K562 (cell line): ENCODE measurements around the gene MPND. TPM values are rescaled to one million over a fixed set of nuclear protein-coding genes. Genes with fewer than 3 reads are reported as not detected.
A peak's percentile ranks its signal among the peaks of the same experiment; 100 is the strongest.

Experiments used
- CBX2 ChIP-seq: fragments of 200-600 bp; sonication (generic); IDR thresholded peaks from one replicate; pipeline ENCODE4 v1.6.1; 2012; ENCODE audit warnings: mild to moderate bottlenecking, low read length, inconsistent platforms; ENCODE audit not compliant: insufficient read depth, poor library complexity, severe bottlenecking
- DDX20 ChIP-seq: fragments of 450-650 bp; IDR thresholded peaks from 2 replicates; pipeline ENCODE4 v1.6.1; 2016; ENCODE audit warnings: missing genetic modification characterization, low read depth, mild to moderate bottlenecking, missing compliant biosample characterization, moderate library complexity
- E2F5 ChIP-seq: sonication (generic); formaldehyde crosslinking; IDR thresholded peaks from 2 replicates; pipeline ENCODE4 v1.8.0; 2022; ENCODE audit warnings: mild to moderate bottlenecking, missing genetic modification reagents
- GTF2A2 ChIP-seq: IDR thresholded peaks from 2 replicates; pipeline ENCODE4 v1.6.1; 2016; ENCODE audit warnings: mild to moderate bottlenecking, missing genetic modification characterization, missing compliant biosample characterization
- LCOR ChIP-seq: sonication (generic); formaldehyde crosslinking; IDR thresholded peaks from 2 replicates; pipeline ENCODE4 v1.8.0; 2022; ENCODE audit warnings: mild to moderate bottlenecking, missing genetic modification reagents
- MYBL2 ChIP-seq, 2 experiments: fragments of 450-650 bp in 1 of 2; sonication (generic) in 1 of 2; formaldehyde crosslinking in 1 of 2; IDR thresholded peaks; 2 replicates each; pipeline versions ENCODE4 v1.6.1 to v1.8.1; 2017 to 2022; ENCODE audit warnings: borderline replicate concordance in 1 of 2, inconsistent platforms in 1 of 2, low read depth in 1 of 2, mild to moderate bottlenecking in 1 of 2, missing genetic modification reagents in 1 of 2, moderate library complexity in 1 of 2
- POLR2A ChIP-seq: fragments of 450-650 bp; conservative IDR thresholded peaks from 2 replicates; pipeline ENCODE4 v1.6.1; 2016
- POLR2B ChIP-seq: fragments of 450-650 bp; IDR thresholded peaks from 2 replicates; pipeline ENCODE4 v1.6.1; 2018; ENCODE audit warnings: low read depth; ENCODE audit not compliant: partially characterized antibody
- PRPF4 ChIP-seq: fragments of 200-400 bp; formaldehyde crosslinking; IDR thresholded peaks from one replicate; pipeline ENCODE4 v1.6.1; 2017; ENCODE audit warnings: low read length, low read depth, mild to moderate bottlenecking; ENCODE audit not compliant: insufficient read depth, poor library complexity, severe bottlenecking
- SREBF1 ChIP-seq: fragments of 150-350 bp; IDR thresholded peaks from 2 replicates; pipeline ENCODE4 v1.6.1; 2014; ENCODE audit warnings: antibody characterized with exemption, low read depth, low read length, borderline replicate concordance
- TEAD4 ChIP-seq, 2 experiments: sonication (generic) in 1 of 2; formaldehyde crosslinking in 1 of 2; IDR thresholded peaks; 2 replicates each; pipeline versions ENCODE4 v1.6.1 to v1.8.0; 2012 to 2022; ENCODE audit warnings: borderline replicate concordance in 1 of 2, inconsistent platforms in 1 of 2, low read length in 1 of 2, mild to moderate bottlenecking in 1 of 2, missing genetic modification reagents in 1 of 2
- THRAP3 ChIP-seq: fragments of 450-650 bp; IDR thresholded peaks from 2 replicates; pipeline ENCODE4 v1.6.1; 2016; ENCODE audit warnings: mild to moderate bottlenecking, inconsistent platforms, borderline replicate concordance
- ZC3H11A ChIP-seq: IDR thresholded peaks from 2 replicates; pipeline ENCODE4 v1.6.1; 2012; ENCODE audit warnings: low read depth, low read length, improper control_type of control experiment
- ZNF134 ChIP-seq: fragments of 250-450 bp; sonication (Bioruptor Pico); conservative IDR thresholded peaks from 2 replicates; pipeline ENCODE4 v1.4.0; 2020
- ZNF354B ChIP-seq: fragments of 250-450 bp; sonication (Bioruptor Pico); IDR thresholded peaks from 2 replicates; pipeline ENCODE4 v1.4.0; 2020
- ZNF444 ChIP-seq: fragments of 250-450 bp; sonication (Bioruptor Pico); IDR thresholded peaks from 2 replicates; pipeline ENCODE4 v1.4.0; 2020; ENCODE audit warnings: mild to moderate bottlenecking, moderate library complexity
- ZNF561 ChIP-seq: fragments of 450-650 bp; formaldehyde crosslinking; conservative IDR thresholded peaks from 2 replicates; pipeline ENCODE4 v1.4.0; 2020; ENCODE audit warnings: mild to moderate bottlenecking, moderate library complexity
- ZNF699 ChIP-seq: fragments of 250-450 bp; sonication (Bioruptor Pico); IDR thresholded peaks from 2 replicates; pipeline ENCODE4 v1.8.0; 2021; ENCODE audit warnings: mild to moderate bottlenecking, moderate library complexity; ENCODE audit not compliant: insufficient replicate concordance
- ZNF79 ChIP-seq: fragments of 250-450 bp; sonication (Bioruptor Pico); IDR thresholded peaks from 2 replicates; pipeline ENCODE4 v1.4.0; 2020; ENCODE audit warnings: low read depth, mild to moderate bottlenecking, moderate library complexity
- polyA plus RNA-seq, 8 experiments: library from polyadenylated mRNA; depleted of rRNA in 4 of 8; stranded (reverse) in 5 of 8; unstranded in 3 of 8; fragments of >200 nt; fragmentation: Nextera tagmentation in 2 of 8; fragmentation: Illumina TruSeq in 1 of 8; extraction: Ambion mirVana in 2 of 8; extraction: Trizol in 1 of 8; gene quantifications; 2 replicates each; pipeline versions ENCODE4 v1.2.1 to v1.2.3, GENCODE V29; 2011 to 2014; ENCODE audit warnings: inconsistent platforms in 1 of 8, missing spikeins in 1 of 8
- total RNA-seq, 7 experiments: library from RNA; depleted of rRNA in 6 of 7; stranded (reverse); fragments of >200 nt in 6 of 7; fragmentation: Illumina TruSeq in 2 of 7; extraction: Trizol in 2 of 7; gene quantifications; 2 replicates each; pipeline versions ENCODE4 v1.2.1 to v1.2.3, GENCODE V29; 2011 to 2021; ENCODE audit warnings: low replicate concordance in 1 of 7
- TF ChIP-seq, protein P1 (sequence below): fragments of 450-650 bp; formaldehyde crosslinking; IDR thresholded peaks from 2 replicates; pipeline ENCODE4 v1.4.0; 2022; ENCODE audit warnings: missing genetic modification characterization
- TF ChIP-seq, protein P2 (sequence below): fragments of 450-650 bp; IDR thresholded peaks from 2 replicates; pipeline ENCODE4 v1.6.1; 2016; ENCODE audit warnings: borderline replicate concordance
- TF ChIP-seq, protein P3 (sequence below): conservative IDR thresholded peaks from 2 replicates; pipeline ENCODE4 v1.6.1; 2011; ENCODE audit warnings: low read depth, mild to moderate bottlenecking, low read length; ENCODE audit not compliant: control insufficient read depth

MPND gene
- total and polyA plus RNA-seq, 9 of the 15 experiments (the other 6 are each of a cell fraction or from before 2014, with no cell fraction given), result 0.25 to 14.0 (median 3.9) TPM

DNA sequence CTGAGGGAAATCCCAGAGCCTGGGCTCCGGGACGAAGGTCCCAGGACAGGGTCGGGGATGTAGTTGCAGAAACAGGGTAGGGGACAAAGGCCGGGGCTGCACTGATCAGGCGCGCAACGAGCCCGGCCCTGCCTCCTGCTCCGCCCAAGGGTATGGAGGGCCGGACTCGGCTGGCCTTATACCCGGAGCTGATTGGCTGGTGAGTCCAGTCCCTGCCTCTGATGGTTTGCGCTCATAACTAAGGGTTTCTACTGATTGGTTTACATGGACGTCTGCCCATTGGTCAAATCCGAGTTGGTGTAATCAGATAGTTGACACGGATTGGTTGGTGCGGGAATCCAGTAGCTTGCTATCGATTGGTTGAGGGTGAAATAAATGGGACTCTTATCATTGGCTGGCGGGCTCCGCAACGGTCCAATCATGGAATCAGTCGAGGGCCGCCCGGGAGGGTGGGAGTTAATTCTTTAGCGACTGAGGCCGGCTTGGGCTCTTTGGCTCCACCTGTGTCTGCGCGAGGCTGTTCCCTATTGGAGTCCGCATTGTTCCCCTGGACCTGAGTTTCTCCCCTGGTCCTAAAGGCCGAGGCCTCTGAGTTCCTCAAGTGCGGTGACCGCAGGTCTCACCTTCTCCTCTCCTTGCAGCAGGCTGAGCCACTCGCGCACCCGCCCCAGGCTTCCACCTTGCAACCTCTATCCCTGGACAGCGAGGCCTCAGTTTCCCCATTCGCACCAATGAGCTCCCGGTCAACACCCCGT lies 570 bp upstream of the MPND start (continued):
- TF ChIP-seq ZNF699 (no peak), PRPF4 (no peak), ZNF444 (CRISPR knock-in tag) (peak; percentile 46; the same call in 1 of the 2 replicates), E2F5 (CRISPR knock-in tag) (no peak), POLR2A (peak; percentile 87), TEAD4 (IDR thresholded peaks at IDR 0.05; ENCODE audit: low read length) (peak; percentile 57), TEAD4 (CRISPR knock-in tag; IDR thresholded peaks at IDR 0.05; ENCODE audit: borderline replicate concordance) (no peak), ZNF134 (CRISPR knock-in tag) (peak; percentile 59; the same call in 1 of the 2 replicates), ZC3H11A (no peak), THRAP3 (no peak), ZNF354B (CRISPR knock-in tag) (peak; percentile 78; the same call in 1 of the 2 replicates), CBX2 (no peak), ZNF561 (CRISPR knock-in tag) (0 out of 2 replicates have a peak, but pooled peaks have one; percentile 70), ZNF79 (CRISPR knock-in tag) (peak; percentile 78; the same call in 1 of the 2 replicates), GTF2A2 (tag) (no peak), DDX20 (tag) (peak; percentile 83; the same call in 1 of the 2 replicates), MYBL2 (IDR thresholded peaks at IDR 0.05; ENCODE audit: low read depth) (no peak), MYBL2 (CRISPR knock-in tag; IDR thresholded peaks at IDR 0.05; ENCODE audit: borderline replicate concordance) (no peak), LCOR (CRISPR knock-in tag) (peak; percentile 65; the same call in 1 of the 2 replicates), SREBF1 (no peak), POLR2B (peak; percentile 92)
- TF ChIP-seq, protein P1, sequence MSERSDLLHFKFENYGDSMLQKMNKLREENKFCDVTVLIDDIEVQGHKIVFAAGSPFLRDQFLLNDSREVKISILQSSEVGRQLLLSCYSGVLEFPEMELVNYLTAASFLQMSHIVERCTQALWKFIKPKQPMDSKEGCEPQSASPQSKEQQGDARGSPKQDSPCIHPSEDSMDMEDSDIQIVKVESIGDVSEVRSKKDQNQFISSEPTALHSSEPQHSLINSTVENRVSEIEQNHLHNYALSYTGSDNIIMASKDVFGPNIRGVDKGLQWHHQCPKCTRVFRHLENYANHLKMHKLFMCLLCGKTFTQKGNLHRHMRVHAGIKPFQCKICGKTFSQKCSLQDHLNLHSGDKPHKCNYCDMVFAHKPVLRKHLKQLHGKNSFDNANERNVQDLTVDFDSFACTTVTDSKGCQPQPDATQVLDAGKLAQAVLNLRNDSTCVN (CRISPR knock-in tag), result peak; percentile 38; the same call in 1 of the 2 replicates
- TF ChIP-seq, protein P2, sequence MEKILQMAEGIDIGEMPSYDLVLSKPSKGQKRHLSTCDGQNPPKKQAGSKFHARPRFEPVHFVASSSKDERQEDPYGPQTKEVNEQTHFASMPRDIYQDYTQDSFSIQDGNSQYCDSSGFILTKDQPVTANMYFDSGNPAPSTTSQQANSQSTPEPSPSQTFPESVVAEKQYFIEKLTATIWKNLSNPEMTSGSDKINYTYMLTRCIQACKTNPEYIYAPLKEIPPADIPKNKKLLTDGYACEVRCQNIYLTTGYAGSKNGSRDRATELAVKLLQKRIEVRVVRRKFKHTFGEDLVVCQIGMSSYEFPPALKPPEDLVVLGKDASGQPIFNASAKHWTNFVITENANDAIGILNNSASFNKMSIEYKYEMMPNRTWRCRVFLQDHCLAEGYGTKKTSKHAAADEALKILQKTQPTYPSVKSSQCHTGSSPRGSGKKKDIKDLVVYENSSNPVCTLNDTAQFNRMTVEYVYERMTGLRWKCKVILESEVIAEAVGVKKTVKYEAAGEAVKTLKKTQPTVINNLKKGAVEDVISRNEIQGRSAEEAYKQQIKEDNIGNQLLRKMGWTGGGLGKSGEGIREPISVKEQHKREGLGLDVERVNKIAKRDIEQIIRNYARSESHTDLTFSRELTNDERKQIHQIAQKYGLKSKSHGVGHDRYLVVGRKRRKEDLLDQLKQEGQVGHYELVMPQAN, result peak; percentile 81
- TF ChIP-seq, protein P3, sequence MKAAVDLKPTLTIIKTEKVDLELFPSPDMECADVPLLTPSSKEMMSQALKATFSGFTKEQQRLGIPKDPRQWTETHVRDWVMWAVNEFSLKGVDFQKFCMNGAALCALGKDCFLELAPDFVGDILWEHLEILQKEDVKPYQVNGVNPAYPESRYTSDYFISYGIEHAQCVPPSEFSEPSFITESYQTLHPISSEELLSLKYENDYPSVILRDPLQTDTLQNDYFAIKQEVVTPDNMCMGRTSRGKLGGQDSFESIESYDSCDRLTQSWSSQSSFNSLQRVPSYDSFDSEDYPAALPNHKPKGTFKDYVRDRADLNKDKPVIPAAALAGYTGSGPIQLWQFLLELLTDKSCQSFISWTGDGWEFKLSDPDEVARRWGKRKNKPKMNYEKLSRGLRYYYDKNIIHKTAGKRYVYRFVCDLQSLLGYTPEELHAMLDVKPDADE, result peak; percentile 85
